RWPE1 (cell line): ENCODE data around the gene FBLN5.
"Not testable (repeated sequence)": the region's sequence is repeated elsewhere in the genome, so short reads cannot be mapped to it uniquely, and the experiment has no call there.

ENCODE experiments used
- CTCF ChIA-PET: fragments of 350-600 bp; sonication (Branson Sonifier 250); formaldehyde crosslinking; extraction: SDS; loops from one replicate; lab custom pipeline; 2021; lab: Yijun Ruan, JAX
- POLR2A ChIA-PET: fragments of 400-600 bp; formaldehyde crosslinking; extraction: SDS; loops from one replicate; lab custom pipeline; 2020; ENCODE audit warnings: antibody characterized with exemption; ENCODE audit not compliant: low non-redundant PET; lab: Yijun Ruan, JAX
- DNase-seq: peaks from one replicate; pipeline ENCODE4 v3.0.0; 2012; ENCODE audit warnings: low spot score
- H3K27ac ChIP-seq: fragments of 450-650 bp; 2 replicates; pipeline ENCODE4 v1.5.1; 2017
- CTCF ChIP-seq: fragments of 450-650 bp; conservative IDR thresholded peaks from 2 replicates; pipeline ENCODE4 v1.5.1; 2017; ENCODE audit warnings: low read depth, mild to moderate bottlenecking

FBLN5 gene

DNA sequence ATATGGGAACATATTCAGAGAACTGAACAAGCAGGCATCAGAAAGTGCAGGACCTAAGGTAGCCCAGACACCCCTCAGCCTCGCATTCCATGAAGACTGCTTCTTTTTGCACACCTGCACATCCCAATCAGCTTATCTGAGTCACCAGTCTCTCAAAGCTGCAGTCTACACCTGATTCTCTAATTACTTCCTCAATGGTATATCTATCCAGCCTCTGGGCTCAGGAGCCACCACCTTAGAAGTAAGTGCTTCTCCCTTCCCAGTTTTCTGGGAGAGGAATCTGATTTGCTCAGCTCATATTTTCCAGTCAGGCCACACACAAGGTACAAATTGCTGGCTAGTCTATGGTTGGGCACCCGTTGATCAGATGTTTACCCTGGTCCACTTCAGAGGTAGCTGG, 101.8 kb downstream of the FBLN5 start:
- no peak for DNase-seq
- CTCF ChIA-PET: interaction anchor here (0.6 kb wide), 1 partner anchor 9 kb away, joined by 4 read pairs; no protein-coding TSS in a partner anchor
- H3K27ac ChIP-seq: no peak overlapping the region
- POLR2A ChIA-PET: no interaction called here
- TF ChIP-seq CTCF: no peak

DNA sequence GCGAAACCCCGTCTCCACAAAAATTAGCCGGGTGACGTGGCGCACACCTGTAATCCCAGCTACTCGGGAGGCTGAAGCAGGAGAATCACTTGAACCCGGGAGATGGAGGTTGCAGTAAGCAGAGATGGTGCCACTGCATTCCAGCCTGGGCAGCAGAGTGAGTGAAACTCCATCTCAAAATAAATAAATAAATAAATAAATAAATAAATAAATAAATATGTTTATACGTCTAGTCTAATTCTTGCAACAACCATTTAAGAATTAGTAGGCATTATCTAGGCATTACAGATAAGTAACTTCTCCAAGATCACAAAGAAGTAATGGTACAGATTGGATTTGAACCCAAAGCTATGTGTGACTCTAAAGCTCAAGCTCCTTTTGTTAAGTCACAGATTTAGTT, 102.4 kb downstream of the FBLN5 start:
- H3K27ac ChIP-seq, DNase-seq, CTCF ChIA-PET, POLR2A ChIA-PET: not testable (repeated sequence)

- ChIA-PET POLR2A (no interaction called here), CTCF (no interaction called here)
- no peak for TF ChIP-seq CTCF
- no peak overlapping the region for H3K27ac ChIP-seq
- DNase-seq: no peak
Observed at GRCh38 chr14:91844029-91844428, 103.5 kb downstream of the FBLN5 start.

- CTCF ChIA-PET: no interaction called here
- TF ChIP-seq CTCF: no peak
- no peak overlapping the region for H3K27ac ChIP-seq
- DNase-seq: no peak
- POLR2A ChIA-PET: no interaction called here
Observed at GRCh38 chr14:91843437-91843836, 104.1 kb downstream of the FBLN5 start.

DNA sequence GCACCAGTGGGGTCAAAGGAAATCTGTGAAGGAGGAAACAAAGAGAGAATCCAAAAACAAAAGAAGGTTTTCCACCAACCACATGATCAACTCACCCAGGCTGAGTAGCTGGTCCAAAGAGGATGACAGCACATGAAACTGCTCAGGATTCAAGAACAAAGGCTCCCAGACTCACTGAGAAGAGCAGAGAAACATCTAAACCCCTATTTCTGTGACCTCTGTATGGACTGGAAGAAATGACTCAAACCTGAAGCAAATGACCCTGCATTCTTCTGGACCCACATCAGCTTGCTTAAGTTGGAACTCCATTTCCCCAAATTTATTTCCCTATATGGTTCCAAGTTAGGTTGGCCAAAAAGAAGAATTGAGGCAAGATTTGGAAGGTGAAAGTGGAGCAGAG, 106.4 kb downstream of the FBLN5 start:
- no peak for DNase-seq
- CTCF ChIA-PET: interaction anchor here (0.6 kb wide), 1 partner anchor 72 kb away, joined by 3 read pairs; no protein-coding TSS in a partner anchor
- no peak overlapping the region for H3K27ac ChIP-seq
- no peak for TF ChIP-seq CTCF
- POLR2A ChIA-PET: no interaction called here

- no peak overlapping the region for H3K27ac ChIP-seq
- POLR2A ChIA-PET: no interaction called here
- TF ChIP-seq CTCF: no peak
- no peak for DNase-seq
- CTCF ChIA-PET: no interaction called here
Observed at GRCh38 chr14:91839749-91840148, 107.7 kb downstream of the FBLN5 start.

DNA sequence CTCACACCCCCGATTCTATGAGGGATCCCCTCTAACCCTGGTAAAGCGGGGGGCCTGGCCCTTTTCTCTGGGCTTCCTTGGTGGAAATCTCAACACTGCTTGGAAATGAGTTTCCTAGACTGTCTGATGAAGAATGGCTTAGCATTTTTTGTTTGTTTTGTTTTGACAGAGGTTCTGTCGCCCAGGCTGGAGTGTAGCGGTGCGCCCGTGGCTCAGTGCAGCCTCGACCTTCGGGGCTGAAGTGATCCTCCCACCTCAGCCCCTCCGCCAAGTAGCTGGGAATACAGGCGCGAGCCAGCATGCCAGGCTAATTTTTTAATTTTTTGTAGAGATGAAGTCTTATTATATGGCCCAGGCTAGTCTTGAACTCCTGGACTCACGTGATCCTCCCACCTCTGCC, 110.4 kb downstream of the FBLN5 start:
- ChIA-PET POLR2A (no interaction called here), CTCF (interaction anchor here (0.6 kb wide), 2 partner anchors 9 to 330 kb away, joined by 3 to 4 read pairs; no protein-coding TSS in a partner anchor)
- TF ChIP-seq CTCF: no peak
- no peak overlapping the region for H3K27ac ChIP-seq
- DNase-seq: no peak
